22Rv1 (cell line): ENCODE results near the gene TMEM179.

Experiments
- ZFX ChIP-seq: fragments of 450-650 bp; IDR thresholded peaks from 2 replicates; pipeline ENCODE4 v1.6.1; 2017; ENCODE audit warnings: antibody characterized with exemption, borderline replicate concordance
- TF ChIP-seq, protein P1 (sequence below): fragments of 450-650 bp; IDR thresholded peaks from 2 replicates; pipeline ENCODE4 v1.5.1; 2017; ENCODE audit warnings: mild to moderate bottlenecking

DNA sequence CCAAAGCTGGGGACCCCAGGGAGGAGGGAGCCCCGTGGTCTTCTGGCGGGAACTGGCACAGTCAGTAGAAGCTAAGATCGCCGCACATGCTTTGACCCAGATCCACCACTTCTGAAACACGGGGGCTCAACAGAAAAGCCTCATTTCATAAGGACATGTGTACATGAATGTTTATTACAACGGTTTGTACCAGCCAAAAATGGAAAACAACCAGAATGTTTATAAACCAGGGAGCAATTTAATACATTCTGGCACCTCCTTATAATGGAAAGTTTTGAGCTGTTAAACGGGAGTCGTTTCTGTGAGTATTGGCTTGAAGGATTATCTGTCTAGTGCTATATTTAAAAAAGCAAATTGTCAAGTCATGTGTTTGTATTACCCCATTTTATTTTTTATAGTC, 7.3 kb upstream of the TMEM179 start:
- TF ChIP-seq, protein P1, sequence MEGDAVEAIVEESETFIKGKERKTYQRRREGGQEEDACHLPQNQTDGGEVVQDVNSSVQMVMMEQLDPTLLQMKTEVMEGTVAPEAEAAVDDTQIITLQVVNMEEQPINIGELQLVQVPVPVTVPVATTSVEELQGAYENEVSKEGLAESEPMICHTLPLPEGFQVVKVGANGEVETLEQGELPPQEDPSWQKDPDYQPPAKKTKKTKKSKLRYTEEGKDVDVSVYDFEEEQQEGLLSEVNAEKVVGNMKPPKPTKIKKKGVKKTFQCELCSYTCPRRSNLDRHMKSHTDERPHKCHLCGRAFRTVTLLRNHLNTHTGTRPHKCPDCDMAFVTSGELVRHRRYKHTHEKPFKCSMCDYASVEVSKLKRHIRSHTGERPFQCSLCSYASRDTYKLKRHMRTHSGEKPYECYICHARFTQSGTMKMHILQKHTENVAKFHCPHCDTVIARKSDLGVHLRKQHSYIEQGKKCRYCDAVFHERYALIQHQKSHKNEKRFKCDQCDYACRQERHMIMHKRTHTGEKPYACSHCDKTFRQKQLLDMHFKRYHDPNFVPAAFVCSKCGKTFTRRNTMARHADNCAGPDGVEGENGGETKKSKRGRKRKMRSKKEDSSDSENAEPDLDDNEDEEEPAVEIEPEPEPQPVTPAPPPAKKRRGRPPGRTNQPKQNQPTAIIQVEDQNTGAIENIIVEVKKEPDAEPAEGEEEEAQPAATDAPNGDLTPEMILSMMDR = no peak
- no peak for TF ChIP-seq ZFX
